GM10248 (cell line): Measurements from ENCODE around the gene SMARCA4.
A peak's percentile ranks its signal among the peaks of the same experiment; 100 is the strongest.
"Not testable (repeated sequence)": the region's sequence is repeated elsewhere in the genome, so short reads cannot be mapped to it uniquely, and the experiment has no call there.

ENCODE experiments used
- CTCF ChIA-PET: fragments of 300-600 bp; sonication (Branson Sonifier 250); formaldehyde crosslinking; extraction: SDS; loops from one replicate; lab custom pipeline; 2021; ENCODE audit warnings: antibody characterized with exemption; lab: Yijun Ruan, JAX
- POLR2A ChIA-PET: fragments of 350-650 bp; sonication (Branson Sonifier 250); formaldehyde crosslinking; extraction: SDS; loops from one replicate; lab custom pipeline; 2020; ENCODE audit warnings: antibody characterized with exemption; lab: Yijun Ruan, JAX
- DNase-seq: peaks from one replicate; pipeline ENCODE4 v3.0.0; 2012; ENCODE audit errors: extremely low spot score
- TF ChIP-seq, protein P1 (sequence below): IDR thresholded peaks from 2 replicates; pipeline ENCODE4 v1.5.1; 2012; ENCODE audit warnings: mild to moderate bottlenecking, low read depth; ENCODE audit errors: extremely low read depth, missing control alignments, control extremely low read depth

The SMARCA4 gene

DNA sequence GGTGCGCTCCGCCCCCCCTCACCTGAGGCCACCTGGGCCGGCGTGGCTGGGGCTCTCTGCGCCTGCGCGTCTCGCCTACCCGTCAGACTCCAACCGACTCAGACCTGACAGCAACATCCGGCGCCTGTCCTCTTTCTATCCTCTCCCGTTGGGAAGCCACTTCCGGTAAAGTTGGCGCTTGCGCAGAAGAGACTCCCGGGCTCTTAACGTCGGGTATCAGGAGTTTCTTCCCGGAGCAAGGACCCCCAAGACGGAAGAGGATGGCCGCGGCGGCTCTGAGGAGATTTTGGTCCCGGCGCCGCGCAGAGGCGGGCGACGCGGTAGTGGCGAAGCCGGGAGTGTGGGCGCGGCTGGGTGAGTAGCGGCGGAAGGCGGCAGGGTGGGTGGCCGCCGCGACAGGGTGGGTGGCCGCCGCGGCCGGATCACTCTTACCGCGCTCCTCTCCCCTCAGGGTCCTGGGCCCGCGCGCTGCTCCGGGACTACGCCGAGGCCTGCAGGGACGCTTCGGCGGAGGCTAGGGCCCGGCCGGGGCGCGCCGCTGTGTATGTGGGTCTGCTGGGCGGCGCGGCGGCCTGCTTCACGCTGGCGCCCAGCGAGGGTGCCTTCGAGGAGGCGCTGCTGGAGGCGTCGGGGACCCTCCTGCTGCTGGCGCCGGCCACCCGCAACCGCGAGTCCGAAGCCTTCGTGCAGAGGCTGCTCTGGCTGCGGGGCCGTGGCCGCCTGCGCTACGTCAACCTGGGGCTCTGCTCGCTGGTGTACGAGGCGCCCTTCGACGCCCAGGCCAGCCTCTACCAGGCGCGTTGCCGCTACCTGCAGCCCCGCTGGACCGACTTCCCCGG is 32.0 kb upstream of the SMARCA4 start, which contains the start of the genes TIMM29 and YIPF2:
Gene TIMM29, plus strand, starts transcription at position 249 of the 839 bp plus-strand sequence. Its CDS starts 12 bp downstream, at position 261.
Gene YIPF2, minus strand, starts transcription at position 77 of the 839 bp plus-strand sequence. CDS start 229 bp downstream, outside the sequence.
- peak; percentile 98 for DNase-seq
- POLR2A ChIA-PET: no interaction called here
- TF ChIP-seq, protein P1, sequence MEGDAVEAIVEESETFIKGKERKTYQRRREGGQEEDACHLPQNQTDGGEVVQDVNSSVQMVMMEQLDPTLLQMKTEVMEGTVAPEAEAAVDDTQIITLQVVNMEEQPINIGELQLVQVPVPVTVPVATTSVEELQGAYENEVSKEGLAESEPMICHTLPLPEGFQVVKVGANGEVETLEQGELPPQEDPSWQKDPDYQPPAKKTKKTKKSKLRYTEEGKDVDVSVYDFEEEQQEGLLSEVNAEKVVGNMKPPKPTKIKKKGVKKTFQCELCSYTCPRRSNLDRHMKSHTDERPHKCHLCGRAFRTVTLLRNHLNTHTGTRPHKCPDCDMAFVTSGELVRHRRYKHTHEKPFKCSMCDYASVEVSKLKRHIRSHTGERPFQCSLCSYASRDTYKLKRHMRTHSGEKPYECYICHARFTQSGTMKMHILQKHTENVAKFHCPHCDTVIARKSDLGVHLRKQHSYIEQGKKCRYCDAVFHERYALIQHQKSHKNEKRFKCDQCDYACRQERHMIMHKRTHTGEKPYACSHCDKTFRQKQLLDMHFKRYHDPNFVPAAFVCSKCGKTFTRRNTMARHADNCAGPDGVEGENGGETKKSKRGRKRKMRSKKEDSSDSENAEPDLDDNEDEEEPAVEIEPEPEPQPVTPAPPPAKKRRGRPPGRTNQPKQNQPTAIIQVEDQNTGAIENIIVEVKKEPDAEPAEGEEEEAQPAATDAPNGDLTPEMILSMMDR: no peak
- CTCF ChIA-PET: interaction anchor here (1.1 to 5.1 kb wide), 3 partner anchors 13 to 58 kb away, joined by 3 to 38 read pairs (median 3); no protein-coding TSS in a partner anchor

DNA sequence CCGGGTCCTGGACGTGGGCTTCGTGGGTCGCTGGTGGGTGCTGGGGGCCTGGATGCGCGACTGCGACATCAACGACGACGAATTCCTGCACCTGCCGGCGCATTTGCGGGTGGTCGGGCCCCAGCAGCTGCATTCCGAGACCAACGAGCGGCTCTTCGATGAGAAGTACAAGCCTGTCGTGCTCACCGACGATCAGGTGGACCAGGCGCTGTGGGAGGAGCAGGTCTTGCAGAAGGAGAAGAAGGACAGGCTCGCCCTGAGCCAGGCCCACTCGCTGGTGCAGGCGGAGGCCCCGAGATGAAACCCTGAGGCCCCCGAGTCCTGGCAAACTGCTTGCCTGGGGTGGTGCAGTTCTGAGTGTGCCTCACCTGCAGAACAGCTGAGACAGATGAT is 31.4 kb upstream of the SMARCA4 start:
- DNase-seq: no peak
- POLR2A ChIA-PET: no interaction called here
- CTCF ChIA-PET: interaction anchor here (1.1 to 5.1 kb wide), 2 partner anchors 13 to 58 kb away, joined by 3 to 38 read pairs; no protein-coding TSS in a partner anchor
- TF ChIP-seq, protein P1: no peak

DNA sequence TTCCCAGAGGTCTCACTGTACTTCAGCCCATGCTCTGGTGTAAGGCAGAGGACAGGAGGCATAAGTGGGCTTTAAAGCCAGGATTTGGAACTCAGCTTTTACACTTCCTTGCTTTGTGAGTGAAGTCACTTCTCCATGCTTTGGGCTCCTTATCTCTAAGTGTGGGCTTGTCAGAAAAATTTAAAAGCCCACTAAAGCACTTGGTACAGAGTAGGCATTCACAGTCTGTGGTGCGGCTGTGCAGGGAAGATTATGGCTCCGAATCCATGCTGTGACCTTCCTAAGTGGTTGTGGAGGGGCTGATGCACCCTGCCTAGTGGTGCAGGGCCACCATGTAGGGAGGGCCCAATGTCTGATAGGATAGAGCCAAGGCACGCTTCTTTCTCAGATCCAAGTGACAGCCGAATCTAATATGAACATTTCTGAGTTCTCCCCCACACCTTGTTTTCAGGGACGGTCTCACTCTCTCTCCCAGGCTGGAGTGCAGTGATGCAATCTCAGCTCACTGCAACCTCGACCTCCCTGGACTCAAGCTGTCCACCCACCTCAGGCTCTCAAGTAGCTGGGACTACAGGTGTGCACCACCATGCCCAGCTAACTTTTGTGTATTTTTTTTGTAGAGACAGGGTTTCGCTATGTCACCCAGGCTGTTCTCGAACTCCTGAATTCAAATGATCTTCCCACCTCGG is 25.3 kb upstream of the SMARCA4 start:
- DNase-seq: no peak
- CTCF ChIA-PET: interaction anchor here (0.6 to 3.9 kb wide), 25 partner anchors 9 to 194 kb away, joined by 3 to 18 read pairs (median 6); no protein-coding TSS in a partner anchor
- TF ChIP-seq, protein P1: no peak
- POLR2A ChIA-PET: no interaction called here

DNA sequence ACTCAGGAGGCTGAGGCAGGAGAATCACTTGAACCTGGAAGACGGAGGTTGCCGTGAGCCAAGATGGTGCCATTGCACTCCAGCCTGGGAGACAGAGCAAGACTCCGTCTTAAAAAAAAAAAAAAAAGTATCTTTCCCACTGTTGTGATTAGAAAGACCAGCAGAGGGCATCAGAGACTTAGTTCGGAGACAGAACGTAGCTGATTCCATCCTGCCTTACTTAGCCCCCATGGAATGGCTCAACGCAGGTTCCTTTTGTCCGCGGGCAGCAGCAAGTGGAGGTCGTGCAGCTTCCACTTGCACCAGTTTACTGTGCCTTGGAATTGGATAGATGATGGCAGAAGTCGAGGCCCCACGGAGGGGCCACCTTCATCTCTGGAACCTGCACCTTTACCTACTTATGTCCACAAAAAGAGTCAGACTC is 24.2 kb upstream of the SMARCA4 start:
- ChIA-PET CTCF (interaction anchor here (0.6 to 3.9 kb wide), 40 partner anchors 8 to 545 kb away, joined by 3 to 18 read pairs (median 5); partner anchors contain the start of genes LDLR, QTRT1 and SMARCA4), POLR2A (interaction anchor here (0.6 to 0.7 kb wide), 2 partner anchors 83 to 154 kb away, joined by 3 to 7 read pairs; no protein-coding TSS in a partner anchor)
- DNase-seq: peak; percentile 68
- TF ChIP-seq, protein P1: peak; percentile 58

DNA sequence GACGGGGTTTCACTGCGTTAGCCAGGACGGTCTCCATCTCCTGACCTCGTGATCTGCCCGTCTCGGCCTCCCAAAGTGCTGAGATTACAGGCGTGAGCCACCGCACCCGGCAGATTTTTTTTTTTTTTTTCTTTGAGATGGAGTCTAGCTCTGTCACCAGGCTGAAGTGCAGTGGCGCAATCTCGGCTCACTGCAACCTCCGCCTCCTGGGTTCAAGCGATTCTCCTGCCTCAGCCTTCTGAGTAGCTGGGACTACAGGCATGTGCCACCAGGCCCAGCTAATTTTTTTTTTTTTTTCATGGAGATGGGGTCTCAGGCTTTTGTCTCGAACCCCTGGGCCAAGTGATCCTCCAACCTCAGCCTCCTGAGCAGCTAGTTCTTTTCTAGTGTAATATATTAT is 19.2 kb upstream of the SMARCA4 start:
- DNase-seq: not testable (repeated sequence)
- ChIA-PET CTCF (interaction anchor here (0.7 to 3.5 kb wide), 27 partner anchors 10 to 541 kb away, joined by 3 to 38 read pairs (median 6); partner anchors contain the start of gene SMARCA4), POLR2A (interaction anchor here (0.7 kb wide), 1 partner anchor 25 kb away, joined by 3 read pairs; no protein-coding TSS in a partner anchor)

DNA sequence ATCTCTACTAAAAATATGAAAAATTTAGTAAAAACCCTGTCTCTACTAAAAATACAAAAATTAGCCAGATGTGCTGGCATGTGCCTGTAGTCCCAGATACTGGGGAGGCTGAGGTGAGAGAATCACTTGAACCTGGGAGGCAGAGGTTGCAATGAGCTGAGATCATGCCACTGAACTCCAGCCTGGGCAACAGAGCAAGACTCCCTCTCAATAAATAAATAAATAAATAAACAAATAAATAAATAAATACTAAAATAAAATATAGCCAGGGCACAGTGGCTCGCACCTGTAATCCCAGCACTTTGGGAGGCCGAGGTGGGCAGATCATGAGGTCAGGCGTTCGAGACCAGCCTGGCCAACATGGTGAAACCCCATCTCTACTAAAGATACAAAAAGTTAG is 17.4 kb upstream of the SMARCA4 start:
- CTCF ChIA-PET: interaction anchor here (1.2 to 3.5 kb wide), 7 partner anchors 8 to 92 kb away, joined by 4 to 38 read pairs (median 17); no protein-coding TSS in a partner anchor
- POLR2A ChIA-PET, DNase-seq: not testable (repeated sequence)

DNA sequence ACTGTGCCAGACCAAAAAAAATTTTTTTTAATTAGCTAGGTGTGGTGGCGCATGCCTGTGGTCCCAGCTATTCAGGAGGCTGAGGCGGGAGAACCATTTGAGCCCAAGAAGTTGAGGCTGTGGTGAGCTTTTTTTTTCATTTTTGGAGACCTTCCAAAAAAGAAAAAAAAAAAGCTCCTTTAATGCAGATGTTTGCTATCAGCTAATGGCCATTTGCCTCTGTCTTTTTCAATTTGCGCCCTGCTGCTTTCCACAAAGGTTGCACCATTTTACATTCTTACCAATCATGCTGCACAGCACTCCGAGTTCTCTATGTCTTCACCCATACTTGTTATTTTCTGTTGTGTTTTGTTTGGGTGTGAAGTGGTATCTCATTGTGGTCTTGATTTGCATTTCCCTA is 15.6 kb upstream of the SMARCA4 start:
- ChIA-PET POLR2A (no interaction called here), CTCF (interaction anchor here (0.9 to 2.3 kb wide), 4 partner anchors 9 to 90 kb away, joined by 3 to 16 read pairs (median 4); no protein-coding TSS in a partner anchor)
- no peak for DNase-seq
- TF ChIP-seq, protein P1: no peak
